Liver (tissue), 3 donors: ENCODE results near the gene PLEKHN1.

Experiments
- ATF3 ChIP-seq: IDR thresholded peaks from 2 replicates; pipeline ENCODE4 v1.6.1; 2016; ENCODE audit warnings: antibody characterized with exemption
- CTCF ChIP-seq: fragments of 150-350 bp; IDR thresholded peaks from 2 replicates; pipeline ENCODE4 v1.5.1; 2017; ENCODE audit warnings: improper control_type of control experiment, low read depth, low read length; ENCODE audit not compliant: missing input control
- EGR1 ChIP-seq, 2 donors: IDR thresholded peaks; 2 replicates each; pipeline ENCODE4 v1.6.1; 2016 to 2018; ENCODE audit warnings: antibody characterized with exemption in 2 of 2, low read depth in 2 of 2
- GABPA ChIP-seq, 2 donors: IDR thresholded peaks in 1 of 2; conservative IDR thresholded peaks in 1 of 2; 2 replicates each; pipeline ENCODE4 v1.6.1; 2016; ENCODE audit warnings: antibody characterized with exemption in 2 of 2, mild to moderate bottlenecking in 1 of 2, moderate library complexity in 1 of 2
- HNF4G ChIP-seq: IDR thresholded peaks from 2 replicates; pipeline ENCODE4 v1.6.1; 2016; ENCODE audit warnings: antibody characterized with exemption
- JUND ChIP-seq, 2 donors: IDR thresholded peaks; 2 replicates each; pipeline ENCODE4 v1.6.1; 2016; ENCODE audit warnings: antibody characterized with exemption in 2 of 2
- MAX ChIP-seq: IDR thresholded peaks from 2 replicates; pipeline ENCODE4 v1.6.1; 2016; ENCODE audit warnings: antibody characterized with exemption
- RAD21 ChIP-seq, 2 donors: IDR thresholded peaks; 2 replicates each; pipeline ENCODE4 v1.6.1; 2016; ENCODE audit warnings: antibody characterized with exemption in 2 of 2, mild to moderate bottlenecking in 2 of 2
- SP1 ChIP-seq: IDR thresholded peaks from 2 replicates; pipeline ENCODE4 v1.6.1; 2018; ENCODE audit warnings: antibody characterized with exemption, mild to moderate bottlenecking
- YY1 ChIP-seq: IDR thresholded peaks from 2 replicates; pipeline ENCODE4 v1.6.1; 2016; ENCODE audit warnings: antibody characterized with exemption, mild to moderate bottlenecking
- ZBTB33 ChIP-seq: IDR thresholded peaks from 2 replicates; pipeline ENCODE4 v1.6.1; 2016; ENCODE audit warnings: antibody characterized with exemption
- donor health status: healthy.
- donor health status: healthy.

GRCh38 chr1:963301-963651 lies 3.0 kb upstream of the PLEKHN1 start:
- TF ChIP-seq GABPA (IDR thresholded peaks at IDR 0.05 in 1 of 2, conservative IDR thresholded peaks at IDR 0.05 in 1 of 2) (no peak), YY1 (no peak), CTCF (no peak), RAD21 (IDR thresholded peaks at IDR 0.05) (no peak), MAX (no peak), HNF4G (no peak), EGR1 (IDR thresholded peaks at IDR 0.05; ENCODE audit: low read depth in 2 of 2) (no peak), JUND (IDR thresholded peaks at IDR 0.05) (no peak), SP1 (no peak), ZBTB33 (no peak), ATF3 (no peak)
